ENCODE results near the gene CAMSAP1. TPM values are rescaled to one million over a fixed set of nuclear protein-coding genes. Genes with fewer than 3 reads are reported as not detected.

CAMSAP1 gene
- total RNA-seq, 1 experiment from 2014 or later, result 52.7 TPM

DNA sequence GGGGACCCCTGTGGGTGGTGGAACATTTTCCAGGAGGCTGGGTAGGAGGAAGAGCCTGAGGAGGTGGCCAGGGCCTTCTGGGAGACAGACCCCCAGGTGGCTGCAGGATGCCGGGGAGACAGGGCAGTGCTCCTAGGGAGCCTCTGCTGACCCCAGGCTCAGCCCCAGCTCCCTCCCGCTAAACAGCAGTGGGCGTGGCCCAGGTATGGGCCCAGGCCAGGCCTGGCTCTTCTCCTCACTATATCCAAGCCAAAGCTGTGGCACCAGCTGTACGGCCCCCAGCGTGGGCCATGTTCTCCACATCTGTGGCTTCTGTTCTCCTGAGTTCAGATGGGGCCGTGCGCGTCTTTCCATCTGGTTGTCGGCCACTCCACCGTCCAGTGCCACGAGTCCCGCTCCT, 146.9 kb downstream of the CAMSAP1 start:
- H4K20me1 ChIP-seq (ENCODE audit: control insufficient read depth, insufficient read depth, insufficient read length), result no peaks in the 10 kb centered on the region
- H3K36me3 Mint-ChIP-seq (ENCODE audit: insufficient read depth in 1 of 3, low read depth in 3 of 3), result no peaks in the 10 kb centered on the region
- no peak for DNase-seq

More for the DNA sequence above, 146.9 kb downstream of the CAMSAP1 start:
- Histone ChIP-seq H3K9me3 (ENCODE audit: control insufficient read depth, low read depth, low read length) (no peaks in the 10 kb centered on the region), H3K79me2 (ENCODE audit: insufficient read depth, low read length) (no peaks in the 10 kb centered on the region), H2BK20ac (ENCODE audit: low read depth, low read length, poor library complexity, severe bottlenecking) (no peak overlapping the region), H2BK5ac (ENCODE audit: insufficient read length, low read length) (no peak overlapping the region), H4K8ac (replicated peaks; ENCODE audit: insufficient read length, low read depth, low read length) (no peak overlapping the region), H4K91ac (ENCODE audit: insufficient read length, low read depth, low read length) (no peak overlapping the region), H3K14ac (ENCODE audit: insufficient read depth, low read length) (peak overlapping the region; percentile 1; the same call in 1 of the 2 replicates), H3K23ac (ENCODE audit: insufficient read length, low read depth, low read length) (no peak overlapping the region), H3K27me3 (ENCODE audit: insufficient read depth, low read length) (no peaks in the 10 kb centered on the region), H3K23me2 (ENCODE audit: insufficient read length, low read depth, low read length, poor library complexity, severe bottlenecking) (no peaks in the 10 kb centered on the region), H3K27ac (ENCODE audit: insufficient read length, low read depth, low read length) (no peak overlapping the region), H3K4me1 (ENCODE audit: insufficient read depth, low read length) (no peaks in the 10 kb centered on the region), H3K56ac (ENCODE audit: insufficient read length, low read depth, low read length) (no peak overlapping the region), H3K18ac (ENCODE audit: insufficient read length, low read depth, low read length) (no peak overlapping the region), H3K79me1 (ENCODE audit: insufficient read depth, low read depth, low read length, poor library complexity, severe bottlenecking) (no peaks in the 10 kb centered on the region), H3K9ac (ENCODE audit: extremely low read depth, insufficient read length, low read length) (no peak overlapping the region), H2BK15ac (ENCODE audit: low read depth, low read length) (no peak overlapping the region), H3K4me2 (ENCODE audit: insufficient read depth, insufficient read length, low read length) (no peak overlapping the region), H2BK12ac (ENCODE audit: insufficient read length, low read depth, low read length) (no peak overlapping the region), H4K5ac (ENCODE audit: insufficient read length, low read depth, low read length) (no peak overlapping the region), H2AFZ (ENCODE audit: low read length) (no peak overlapping the region), H3T11ph (ENCODE audit: low read length) (no peak overlapping the region), H3K4ac (ENCODE audit: low read depth, low read length) (no peak overlapping the region), H2BK120ac (ENCODE audit: low read depth, low read length, poor library complexity, severe bottlenecking) (no peak overlapping the region), H2AK5ac (ENCODE audit: insufficient read length, low read length) (no peak overlapping the region)
- WGBS (ENCODE audit: extremely low coverage, insufficient read length, low lambda C conversion rate), result no CpG with 5 or more reads among the region's 12 CpGs
- TF ChIP-seq, protein P1, sequence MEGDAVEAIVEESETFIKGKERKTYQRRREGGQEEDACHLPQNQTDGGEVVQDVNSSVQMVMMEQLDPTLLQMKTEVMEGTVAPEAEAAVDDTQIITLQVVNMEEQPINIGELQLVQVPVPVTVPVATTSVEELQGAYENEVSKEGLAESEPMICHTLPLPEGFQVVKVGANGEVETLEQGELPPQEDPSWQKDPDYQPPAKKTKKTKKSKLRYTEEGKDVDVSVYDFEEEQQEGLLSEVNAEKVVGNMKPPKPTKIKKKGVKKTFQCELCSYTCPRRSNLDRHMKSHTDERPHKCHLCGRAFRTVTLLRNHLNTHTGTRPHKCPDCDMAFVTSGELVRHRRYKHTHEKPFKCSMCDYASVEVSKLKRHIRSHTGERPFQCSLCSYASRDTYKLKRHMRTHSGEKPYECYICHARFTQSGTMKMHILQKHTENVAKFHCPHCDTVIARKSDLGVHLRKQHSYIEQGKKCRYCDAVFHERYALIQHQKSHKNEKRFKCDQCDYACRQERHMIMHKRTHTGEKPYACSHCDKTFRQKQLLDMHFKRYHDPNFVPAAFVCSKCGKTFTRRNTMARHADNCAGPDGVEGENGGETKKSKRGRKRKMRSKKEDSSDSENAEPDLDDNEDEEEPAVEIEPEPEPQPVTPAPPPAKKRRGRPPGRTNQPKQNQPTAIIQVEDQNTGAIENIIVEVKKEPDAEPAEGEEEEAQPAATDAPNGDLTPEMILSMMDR (conservative IDR thresholded peaks at IDR 0.05), result no peak
- Mint-ChIP-seq H3K27ac (peak overlapping the region in 2 of 3 experiments; percentile 76; a peak in 2 of 7 replicates), H3K27me3 (ENCODE audit: low read depth) (no peaks in the 10 kb centered on the region), H3K9me3 (peaks cover 0 to 6% of the 10 kb centered on the region in 2 experiments; a peak in 1 of 5 replicates), H3K4me3 (no peak overlapping the region), H3K4me1 (no peaks in the 10 kb centered on the region)

All from H9 (cell line).